Activated B cell treated with CpG ODN at 0.5 μM for 24 hours (primary cell): ENCODE results near the gene INCENP. TPM values are rescaled to one million over a fixed set of nuclear protein-coding genes. Genes with fewer than 3 reads are reported as not detected.

Experiments used
- ATAC-seq: fragments of 200-7000 bp; cut with Tn5 transposase; one replicate; pipeline ENCODE4 v1.10.0; 2021; ENCODE audit warnings: low read depth, mild to moderate bottlenecking, moderate library complexity
- CTCF ChIA-PET: fragments of 350-600 bp; sonication (Branson Sonifier 250); formaldehyde crosslinking; loops from one replicate; lab custom pipeline; 2021; ENCODE audit warnings: antibody characterized with exemption; lab: Charles Lee
- POLR2A ChIA-PET: fragments of 350-600 bp; sonication (Branson Sonifier 250); formaldehyde crosslinking; loops from one replicate; lab custom pipeline; 2021; ENCODE audit warnings: antibody characterized with exemption; lab: Charles Lee
- DNase-seq: peaks from one replicate; pipeline ENCODE4 v3.0.0; 2022
- H3K27ac Mint-ChIP-seq: one replicate; pipeline ENCODE4 v1.8.0; 2020; ENCODE audit warnings: mixed read lengths
- H3K27me3 Mint-ChIP-seq: one replicate; pipeline ENCODE4 v1.8.0; 2021; ENCODE audit warnings: mixed read lengths
- H3K36me3 Mint-ChIP-seq: one replicate; pipeline ENCODE4 v1.8.0; 2021; ENCODE audit warnings: low read depth, mixed read lengths
- H3K4me1 Mint-ChIP-seq: one replicate; pipeline ENCODE4 v1.8.0; 2021; ENCODE audit warnings: mixed read lengths
- H3K4me3 Mint-ChIP-seq: one replicate; pipeline ENCODE4 v1.8.0; 2020; ENCODE audit warnings: mild to moderate bottlenecking, mixed read lengths
- H3K9me3 Mint-ChIP-seq: one replicate; pipeline ENCODE4 v1.8.0; 2020; ENCODE audit warnings: mixed read lengths
- CTCF ChIP-seq: fragments of 200-600 bp; IDR thresholded peaks from one replicate; pipeline ENCODE4 v1.8.0; 2022; ENCODE audit warnings: antibody characterized with exemption, mild to moderate bottlenecking
- intact Hi-C: fragments of 100-400 bp; cut with micrococcal nuclease; formaldehyde crosslinking; loops from one replicate; pipeline ENCODE4 v1.15.1; 2024
- total RNA-seq: library from RNA; stranded (reverse); gene quantifications from 2 replicates; pipeline ENCODE4 v1.2.3, GENCODE V29; 2022

INCENP gene
- total RNA-seq, 1 donor from 2014 or later: 34.8 TPM

- no peak for ATAC-seq
- CTCF ChIA-PET: interaction anchor here (0.9 to 5.7 kb wide), 18 partner anchors 14 to 365 kb away, joined by 3 to 146 read pairs (median 7); partner anchors contain the start of genes FADS1, FEN1, INCENP and TMEM258
- no peak overlapping the region for H3K27ac Mint-ChIP-seq
- TF ChIP-seq CTCF: no peak
- peaks cover 7% of the 10 kb centered on the region for H3K4me1 Mint-ChIP-seq
- DNase-seq: no peak
- no peaks in the 10 kb centered on the region for H3K36me3 Mint-ChIP-seq
- peaks cover 4% of the 10 kb centered on the region for H3K27me3 Mint-ChIP-seq
- no peak overlapping the region for H3K4me3 Mint-ChIP-seq
- H3K9me3 Mint-ChIP-seq: no peaks in the 10 kb centered on the region
- POLR2A ChIA-PET: interaction anchor here (2.0 to 2.2 kb wide), 2 partner anchors 212 to 312 kb away, joined by 5 to 11 read pairs; no protein-coding TSS in a partner anchor
- intact Hi-C loops: loop anchor here (1.0 kb wide), 4 partner anchors 212 to 362 kb away; no protein-coding TSS in a partner anchor
Measured at GRCh38 chr11:62108971-62109404, 14.8 kb upstream of the INCENP start.

GRCh38 chr11:62115085-62115694 is 8.6 kb upstream of the INCENP start:
- no peak for ATAC-seq
- Mint-ChIP-seq H3K4me3 (no peak overlapping the region), H3K9me3 (peaks cover 6% of the 10 kb centered on the region), H3K27me3 (no peaks in the 10 kb centered on the region), H3K36me3 (no peaks in the 10 kb centered on the region), H3K27ac (no peak overlapping the region), H3K4me1 (peaks cover 2% of the 10 kb centered on the region)
- TF ChIP-seq CTCF: no peak
- ChIA-PET CTCF (no interaction called here), POLR2A (interaction anchor here (0.6 kb wide), 1 partner anchor 11 kb away, joined by 4 read pairs; no protein-coding TSS in a partner anchor)
- intact Hi-C loops: no loop called here
- no peak for DNase-seq

GRCh38 chr11:62116451-62116850 is 7.4 kb upstream of the INCENP start:
- no peaks in the 10 kb centered on the region for H3K36me3 Mint-ChIP-seq
- no peak for TF ChIP-seq CTCF
- peaks cover 6% of the 10 kb centered on the region for H3K9me3 Mint-ChIP-seq
- ATAC-seq: no peak
- CTCF ChIA-PET: no interaction called here
- H3K4me3 Mint-ChIP-seq: no peak overlapping the region
- intact Hi-C loops: no loop called here
- no peak for DNase-seq
- H3K27ac Mint-ChIP-seq: no peak overlapping the region
- POLR2A ChIA-PET: no interaction called here
- H3K27me3 Mint-ChIP-seq: no peaks in the 10 kb centered on the region
- H3K4me1 Mint-ChIP-seq: peaks cover 2% of the 10 kb centered on the region

- TF ChIP-seq CTCF: no peak
- H3K4me3 Mint-ChIP-seq: no peak overlapping the region
- peaks cover 6% of the 10 kb centered on the region for H3K9me3 Mint-ChIP-seq
- peaks cover 10% of the 10 kb centered on the region for H3K4me1 Mint-ChIP-seq
- peaks cover 4% of the 10 kb centered on the region for H3K36me3 Mint-ChIP-seq
- CTCF ChIA-PET: no interaction called here
- no peak for DNase-seq
- intact Hi-C loops: no loop called here
- no peak overlapping the region for H3K27ac Mint-ChIP-seq
- ATAC-seq: no peak
- no peaks in the 10 kb centered on the region for H3K27me3 Mint-ChIP-seq
- POLR2A ChIA-PET: no interaction called here
Measured at GRCh38 chr11:62119569-62119968, 4.2 kb upstream of the INCENP start.

- intact Hi-C loops: loop anchor here (5.0 kb wide), 2 partner anchors 228 to 632 kb away; partner anchors contain the start of genes FADS3 and ZBTB3
- H3K27me3 Mint-ChIP-seq: no peaks in the 10 kb centered on the region
- H3K4me1 Mint-ChIP-seq: peaks cover 14% of the 10 kb centered on the region
- ChIA-PET POLR2A (no interaction called here), CTCF (no interaction called here)
- H3K4me3 Mint-ChIP-seq: no peak overlapping the region
- H3K9me3 Mint-ChIP-seq: peaks cover 6% of the 10 kb centered on the region
- ATAC-seq (no peak), DNase-seq (no peak)
- no peak for TF ChIP-seq CTCF
- H3K36me3 Mint-ChIP-seq: peaks cover 4% of the 10 kb centered on the region
- no peak overlapping the region for H3K27ac Mint-ChIP-seq
Measured at GRCh38 chr11:62120001-62120400, 3.8 kb upstream of the INCENP start.
